GM12865 (cell line): ENCODE measurements around the gene TMUB1.
A peak's percentile ranks its signal among the peaks of the same experiment; 100 is the strongest.

Experiments
- DNase-seq: peaks from one replicate; pipeline ENCODE4 v3.0.0; 2010; ENCODE audit warnings: low read depth
- H3K4me3 ChIP-seq: 2 replicates; pipeline ENCODE4 v1.5.1; 2011; ENCODE audit warnings: mild to moderate bottlenecking, low read depth, low read length, control low read depth
- CTCF ChIP-seq: IDR thresholded peaks from 2 replicates; pipeline ENCODE4 v1.5.1; 2011; ENCODE audit warnings: low read length, control low read depth, low read depth, inconsistent platforms; ENCODE audit not compliant: insufficient read depth; ENCODE audit errors: missing control alignments

Gene TMUB1

DNA sequence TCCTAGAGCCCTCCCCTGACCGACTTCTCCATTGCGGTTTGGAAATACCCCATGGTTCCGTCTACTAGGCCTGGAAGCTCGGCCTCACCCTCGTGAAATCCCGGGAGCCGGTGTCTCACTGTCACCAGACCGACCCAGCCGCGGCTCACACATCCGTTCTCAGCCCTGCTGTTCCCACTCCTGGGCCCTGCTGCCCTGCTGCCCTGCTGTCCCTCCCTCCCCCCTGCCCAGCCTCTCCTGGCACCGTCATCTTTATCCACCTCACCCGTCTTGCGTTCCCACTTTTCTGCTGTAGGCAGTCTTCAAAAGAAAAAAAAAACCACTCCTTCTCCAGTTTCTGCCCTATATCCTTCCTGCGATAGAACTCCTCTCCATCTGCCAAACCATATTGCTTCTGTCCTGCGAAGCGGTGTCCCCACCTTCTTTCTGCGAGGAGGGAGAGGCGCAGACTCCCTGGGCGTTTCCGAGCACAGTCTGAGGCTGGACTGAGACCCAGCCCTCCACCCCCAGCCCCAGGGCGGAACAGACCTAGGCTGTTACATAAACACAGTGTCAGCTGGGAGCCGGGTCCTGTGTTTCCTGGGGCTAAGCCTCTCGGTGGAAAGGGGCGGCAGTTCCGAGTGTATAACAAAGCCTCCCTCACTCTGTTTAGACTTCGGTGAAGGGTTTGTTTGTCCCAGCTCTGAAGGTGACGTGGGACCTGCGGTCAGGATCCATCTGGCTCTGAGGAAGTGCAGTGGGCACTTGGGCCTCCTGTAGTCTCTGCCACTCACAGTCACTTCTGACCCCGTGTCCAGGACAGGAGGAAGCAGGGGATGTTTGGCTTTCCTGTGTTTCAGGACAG, 5.8 kb upstream of the TMUB1 start:
- no peak for DNase-seq
- TF ChIP-seq CTCF: no peak
- H3K4me3 ChIP-seq: no peak overlapping the region

DNA sequence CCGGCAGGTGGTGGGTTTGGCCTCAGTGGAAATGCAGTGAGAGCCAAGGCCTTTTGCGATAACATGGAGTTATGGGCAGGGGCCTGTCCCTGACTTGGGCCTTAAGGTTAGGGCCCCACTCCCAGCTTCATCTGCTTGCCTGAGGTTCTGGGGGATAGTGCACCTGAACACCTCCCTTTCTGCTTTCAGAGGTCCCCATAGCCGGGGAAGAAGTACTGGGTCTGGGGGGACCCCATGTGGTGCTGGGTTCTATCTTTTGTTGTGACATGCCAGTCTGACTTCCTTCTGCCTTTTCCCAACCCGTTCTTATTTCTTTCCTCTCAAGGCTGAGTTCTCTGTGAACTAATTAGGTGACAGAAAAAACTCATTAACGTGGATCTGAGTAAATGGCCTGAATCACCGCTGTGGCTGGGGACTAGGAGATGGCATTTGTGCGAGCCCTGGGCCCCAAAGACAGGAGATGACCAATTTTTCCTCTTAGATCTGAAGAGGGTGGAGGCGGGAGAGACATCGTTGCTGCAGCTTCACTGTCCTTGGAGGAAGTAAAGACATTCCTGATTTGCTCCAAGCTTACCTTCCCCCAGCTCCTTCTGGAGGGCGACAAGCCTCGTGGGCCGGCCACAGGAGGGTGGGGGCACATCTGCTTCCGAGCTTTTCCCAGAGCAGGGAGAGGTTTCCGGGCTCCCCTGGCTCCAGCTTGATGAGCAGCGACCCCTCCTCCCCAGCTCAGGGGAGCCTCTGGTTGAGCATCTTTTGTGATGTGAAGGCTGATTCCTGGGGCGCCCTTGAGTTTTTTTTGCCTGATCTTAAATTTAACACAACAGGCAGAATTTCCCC, 4.9 kb upstream of the TMUB1 start:
- H3K4me3 ChIP-seq: peak overlapping the region; percentile 67
- TF ChIP-seq CTCF: no peak
- no peak for DNase-seq

GRCh38 chr7:151087245-151088018, 4.1 kb upstream of the TMUB1 start:
- peak; percentile 64 for DNase-seq
- TF ChIP-seq CTCF: peak; percentile 37
- peak overlapping the region; percentile 67 for H3K4me3 ChIP-seq

GRCh38 chr7:151086802-151087244, 3.5 kb upstream of the TMUB1 start:
- DNase-seq: peak; percentile 45
- peak overlapping the region; percentile 67 for H3K4me3 ChIP-seq
- no peak for TF ChIP-seq CTCF

DNA sequence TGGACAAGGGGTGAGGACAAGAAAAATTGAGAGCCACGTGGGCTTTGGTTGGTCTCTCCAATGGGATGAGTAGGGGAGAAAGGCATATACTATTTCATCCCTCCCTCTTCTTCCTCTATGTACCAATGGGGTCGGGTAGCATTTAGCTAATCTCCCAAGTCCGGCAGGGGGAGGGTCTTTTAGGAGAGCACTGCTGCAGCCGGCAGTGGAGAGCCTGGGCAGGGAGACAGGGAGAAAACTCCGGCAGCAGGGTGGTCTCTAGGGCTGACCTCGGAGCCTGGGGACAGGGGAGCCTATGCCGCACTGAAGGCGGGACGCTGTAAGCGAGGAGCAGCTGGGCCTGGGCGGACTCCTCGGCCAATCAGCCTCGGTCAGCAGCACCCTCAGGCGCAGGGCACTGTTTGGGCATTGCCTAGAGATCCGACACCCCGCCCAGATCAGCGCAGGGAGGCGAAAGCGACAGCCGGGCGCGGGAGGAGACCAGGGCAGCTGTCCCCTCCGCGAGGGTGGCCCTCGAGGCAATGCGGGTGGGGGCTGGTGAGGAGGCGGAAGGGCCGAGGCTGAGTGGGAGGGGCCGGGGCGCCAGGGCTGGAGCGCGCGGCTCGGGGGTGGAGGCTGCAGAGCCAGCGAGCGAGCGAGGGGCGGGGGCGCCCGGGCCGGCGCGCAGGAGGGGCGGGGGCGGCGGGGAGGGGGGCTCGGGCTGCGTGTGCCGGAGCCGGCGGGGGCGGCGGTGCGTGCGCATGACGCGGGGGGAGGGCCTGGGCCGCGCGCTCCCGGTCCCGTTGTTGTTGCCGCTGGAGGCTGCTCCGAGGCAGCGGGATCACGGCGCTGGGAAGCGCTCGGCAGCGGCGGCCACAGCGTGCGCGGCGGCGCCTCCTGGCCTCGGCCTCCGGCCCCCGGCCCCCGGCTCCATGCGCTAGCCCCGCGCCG, 2.7 kb upstream of the TMUB1 start, which contains the start of gene AGAP3:
Gene AGAP3 (plus strand): TSS at position 785 of the 930 bp plus-strand sequence. CDS start 267 bp downstream, outside the sequence.
- H3K4me3 ChIP-seq: peak within 1 kb of the TSS; percentile 70
- DNase-seq: peak; percentile 81
- no peak for TF ChIP-seq CTCF

DNA sequence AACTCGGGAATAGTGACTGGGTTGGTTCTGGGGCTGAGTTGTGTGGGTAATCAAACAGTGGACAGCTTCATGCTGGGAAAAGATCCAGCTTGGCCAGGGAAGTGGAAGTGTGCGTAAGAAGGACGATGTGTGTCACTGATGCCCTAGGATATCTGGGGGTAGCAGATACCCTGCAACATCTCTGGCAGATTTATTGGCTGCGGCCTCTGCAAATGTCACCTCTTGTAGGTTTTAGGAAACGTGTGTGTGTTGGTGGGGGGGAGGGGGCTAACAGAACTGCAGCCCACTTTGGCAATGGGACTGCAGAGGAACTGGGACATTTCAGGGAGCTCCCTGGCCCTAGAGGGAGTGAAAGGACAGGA, 2.0 kb upstream of the TMUB1 start:
- no peak for DNase-seq
- no peak for TF ChIP-seq CTCF

More for the DNA sequence above, 2.0 kb upstream of the TMUB1 start:
- peak overlapping the region; percentile 70 for H3K4me3 ChIP-seq
